Measurements from ENCODE around the gene ANAPC7.

DNA sequence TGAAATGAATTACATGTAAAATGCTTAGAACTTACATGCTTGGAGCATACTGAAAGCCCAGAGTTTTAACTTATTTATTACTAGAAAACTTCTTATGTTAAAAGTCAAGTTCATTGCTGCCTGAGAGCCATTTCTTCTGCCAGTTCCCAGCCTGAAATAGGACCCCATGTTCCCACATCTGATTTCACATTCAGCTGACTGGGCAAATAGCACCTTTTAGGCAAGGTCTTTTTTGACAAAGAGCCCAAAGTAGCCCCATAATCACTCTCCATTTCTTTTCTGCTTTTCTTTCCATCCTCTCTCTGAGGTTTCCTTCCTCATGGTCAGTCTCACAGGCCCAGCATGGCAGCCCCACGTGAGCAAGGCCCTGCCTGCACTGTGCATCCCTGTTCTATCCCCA, 47.8 kb upstream of the ANAPC7 start:
- TF ChIP-seq, protein P1, sequence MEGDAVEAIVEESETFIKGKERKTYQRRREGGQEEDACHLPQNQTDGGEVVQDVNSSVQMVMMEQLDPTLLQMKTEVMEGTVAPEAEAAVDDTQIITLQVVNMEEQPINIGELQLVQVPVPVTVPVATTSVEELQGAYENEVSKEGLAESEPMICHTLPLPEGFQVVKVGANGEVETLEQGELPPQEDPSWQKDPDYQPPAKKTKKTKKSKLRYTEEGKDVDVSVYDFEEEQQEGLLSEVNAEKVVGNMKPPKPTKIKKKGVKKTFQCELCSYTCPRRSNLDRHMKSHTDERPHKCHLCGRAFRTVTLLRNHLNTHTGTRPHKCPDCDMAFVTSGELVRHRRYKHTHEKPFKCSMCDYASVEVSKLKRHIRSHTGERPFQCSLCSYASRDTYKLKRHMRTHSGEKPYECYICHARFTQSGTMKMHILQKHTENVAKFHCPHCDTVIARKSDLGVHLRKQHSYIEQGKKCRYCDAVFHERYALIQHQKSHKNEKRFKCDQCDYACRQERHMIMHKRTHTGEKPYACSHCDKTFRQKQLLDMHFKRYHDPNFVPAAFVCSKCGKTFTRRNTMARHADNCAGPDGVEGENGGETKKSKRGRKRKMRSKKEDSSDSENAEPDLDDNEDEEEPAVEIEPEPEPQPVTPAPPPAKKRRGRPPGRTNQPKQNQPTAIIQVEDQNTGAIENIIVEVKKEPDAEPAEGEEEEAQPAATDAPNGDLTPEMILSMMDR (IDR thresholded peaks at IDR 0.05), result no peak
- TF ChIP-seq POLR2A (IDR thresholded peaks at IDR 0.05), result no peak

Data from lower leg skin (tissue), 3 donors.